Ascending aorta (tissue), 2 donors: ENCODE data around the gene ITPKB. TPM values are rescaled to one million over a fixed set of nuclear protein-coding genes. Genes with fewer than 3 reads are reported as not detected.

Experiments
- DNase-seq, 2 donors: peaks; one replicate each; pipeline ENCODE4 v3.0.0-alpha.2; 2019; ENCODE audit warnings: low spot score in 2 of 2
- H3K27ac ChIP-seq, 2 donors: fragments of 200-600 bp; sonication (generic); one replicate each; pipeline ENCODE4 v1.5.1; 2016 to 2017; ENCODE audit warnings: mild to moderate bottlenecking in 1 of 2
- H3K27me3 ChIP-seq: fragments of 200-600 bp; sonication (generic); one replicate; pipeline ENCODE4 v1.5.1; 2017
- H3K36me3 ChIP-seq, 2 donors: fragments of 200-600 bp; sonication (generic); one replicate each; pipeline ENCODE4 v1.5.1; 2016
- H3K4me1 ChIP-seq, 2 donors: fragments of 200-600 bp; sonication (generic); one replicate each; pipeline ENCODE4 v1.5.1; 2016 to 2017; ENCODE audit warnings: mild to moderate bottlenecking in 1 of 2
- H3K4me3 ChIP-seq, 2 donors: fragments of 200-600 bp; sonication (generic); one replicate each; pipeline ENCODE4 v1.5.1; 2016 to 2017; ENCODE audit warnings: mild to moderate bottlenecking in 1 of 2
- H3K9me3 ChIP-seq, 2 donors: fragments of 200-600 bp; sonication (generic); one replicate each; pipeline ENCODE4 v1.5.1; 2016
- intact Hi-C: fragments of 100-400 bp; cut with DNase I; formaldehyde crosslinking; loops from one replicate; pipeline ENCODE4 v1.15.1; 2023
- total RNA-seq: library from RNA; depleted of rRNA; stranded (reverse); fragments of >200 nt; gene quantifications from one replicate; pipeline ENCODE4 v1.1.0, GENCODE V29; 2016
- TF ChIP-seq, protein P1 (sequence below), 3 experiments: fragments of 200-600 bp in 2 of 3; fragments of 450-650 bp in 1 of 3; sonication (generic) in 2 of 3; IDR thresholded peaks; one replicate each; pipeline ENCODE4 v1.5.1; 2016 to 2019; ENCODE audit warnings: antibody characterized with exemption in 3 of 3, mild to moderate bottlenecking in 1 of 3, moderate library complexity in 1 of 3

The ITPKB gene
- total RNA-seq, 1 donor from 2014 or later = 27.5 TPM

GRCh38 chr1:226719596-226720387 lies 19.3 kb downstream of the ITPKB start:
- H3K9me3 ChIP-seq = no peaks in the 10 kb centered on the region
- DNase-seq = no peak
- TF ChIP-seq, protein P1, sequence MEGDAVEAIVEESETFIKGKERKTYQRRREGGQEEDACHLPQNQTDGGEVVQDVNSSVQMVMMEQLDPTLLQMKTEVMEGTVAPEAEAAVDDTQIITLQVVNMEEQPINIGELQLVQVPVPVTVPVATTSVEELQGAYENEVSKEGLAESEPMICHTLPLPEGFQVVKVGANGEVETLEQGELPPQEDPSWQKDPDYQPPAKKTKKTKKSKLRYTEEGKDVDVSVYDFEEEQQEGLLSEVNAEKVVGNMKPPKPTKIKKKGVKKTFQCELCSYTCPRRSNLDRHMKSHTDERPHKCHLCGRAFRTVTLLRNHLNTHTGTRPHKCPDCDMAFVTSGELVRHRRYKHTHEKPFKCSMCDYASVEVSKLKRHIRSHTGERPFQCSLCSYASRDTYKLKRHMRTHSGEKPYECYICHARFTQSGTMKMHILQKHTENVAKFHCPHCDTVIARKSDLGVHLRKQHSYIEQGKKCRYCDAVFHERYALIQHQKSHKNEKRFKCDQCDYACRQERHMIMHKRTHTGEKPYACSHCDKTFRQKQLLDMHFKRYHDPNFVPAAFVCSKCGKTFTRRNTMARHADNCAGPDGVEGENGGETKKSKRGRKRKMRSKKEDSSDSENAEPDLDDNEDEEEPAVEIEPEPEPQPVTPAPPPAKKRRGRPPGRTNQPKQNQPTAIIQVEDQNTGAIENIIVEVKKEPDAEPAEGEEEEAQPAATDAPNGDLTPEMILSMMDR (IDR thresholded peaks at IDR 0.05) = no peak
- H3K27ac ChIP-seq = no peak overlapping the region
- peaks cover 0 to 16% of the 10 kb centered on the region in 2 donors for H3K4me1 ChIP-seq
- no peak overlapping the region for H3K4me3 ChIP-seq
- intact Hi-C loops = no loop called here
- H3K36me3 ChIP-seq = no peaks in the 10 kb centered on the region
- H3K27me3 ChIP-seq = no peaks in the 10 kb centered on the region

DNA sequence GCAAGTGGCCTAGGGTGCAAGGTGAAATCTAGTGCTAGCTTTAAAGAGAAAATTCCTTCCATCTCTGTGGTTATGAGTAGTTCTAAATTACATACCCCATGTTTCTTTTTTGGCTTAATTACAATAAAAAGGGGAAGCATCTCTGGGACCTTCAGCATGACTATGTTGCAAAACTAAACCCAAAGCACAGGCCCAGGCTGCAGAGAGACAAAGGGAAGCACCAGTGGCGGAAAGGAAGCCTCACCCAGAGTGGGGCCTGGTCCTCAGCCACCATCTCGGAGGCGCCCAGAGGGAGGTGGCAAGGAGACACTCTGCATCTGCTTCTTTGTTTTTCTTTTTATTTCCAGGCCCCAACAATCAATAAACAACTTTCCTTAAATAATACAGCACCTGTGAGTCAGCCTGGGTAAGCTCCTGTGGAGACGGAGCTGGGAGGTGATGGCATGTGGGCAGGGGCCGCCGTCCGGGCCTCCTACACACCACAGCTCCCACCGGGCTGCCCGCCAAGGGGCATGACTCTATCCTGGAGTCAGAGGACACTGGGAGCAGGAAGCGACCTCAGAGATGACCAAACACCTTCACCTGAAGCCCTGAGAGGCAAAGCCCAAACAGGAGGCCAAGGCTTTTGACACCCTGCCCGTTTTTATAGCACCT lies 21.7 kb downstream of the ITPKB start:
- Histone ChIP-seq H3K27me3 (no peaks in the 10 kb centered on the region), H3K27ac (no peak overlapping the region), H3K4me1 (peaks cover 3% of the 10 kb centered on the region in 2 donors), H3K9me3 (no peaks in the 10 kb centered on the region), H3K36me3 (no peaks in the 10 kb centered on the region), H3K4me3 (no peak overlapping the region)
- DNase-seq = no peak
- intact Hi-C loops = no loop called here
- TF ChIP-seq, protein P1 (IDR thresholded peaks at IDR 0.05) = no peak

- H3K27me3 ChIP-seq = no peaks in the 10 kb centered on the region
- H3K36me3 ChIP-seq = no peaks in the 10 kb centered on the region
- peaks cover 3% of the 10 kb centered on the region in 2 donors for H3K4me1 ChIP-seq
- H3K27ac ChIP-seq = no peak overlapping the region
- H3K9me3 ChIP-seq = no peaks in the 10 kb centered on the region
- intact Hi-C loops = no loop called here
- TF ChIP-seq, protein P1 (IDR thresholded peaks at IDR 0.05) = no peak
- no peak for DNase-seq
- no peak overlapping the region for H3K4me3 ChIP-seq
Measured at GRCh38 chr1:226716577-226716976, 22.5 kb downstream of the ITPKB start.

GRCh38 chr1:226714148-226714547 lies 24.9 kb downstream of the ITPKB start:
- no peak overlapping the region for H3K4me3 ChIP-seq
- intact Hi-C loops = no loop called here
- no peaks in the 10 kb centered on the region for H3K9me3 ChIP-seq
- no peaks in the 10 kb centered on the region for H3K27me3 ChIP-seq
- no peak for DNase-seq
- H3K27ac ChIP-seq = no peak overlapping the region
- TF ChIP-seq, protein P1 (IDR thresholded peaks at IDR 0.05) = no peak
- peaks cover 3 to 6% of the 10 kb centered on the region in 2 donors for H3K4me1 ChIP-seq
- no peaks in the 10 kb centered on the region for H3K36me3 ChIP-seq

DNA sequence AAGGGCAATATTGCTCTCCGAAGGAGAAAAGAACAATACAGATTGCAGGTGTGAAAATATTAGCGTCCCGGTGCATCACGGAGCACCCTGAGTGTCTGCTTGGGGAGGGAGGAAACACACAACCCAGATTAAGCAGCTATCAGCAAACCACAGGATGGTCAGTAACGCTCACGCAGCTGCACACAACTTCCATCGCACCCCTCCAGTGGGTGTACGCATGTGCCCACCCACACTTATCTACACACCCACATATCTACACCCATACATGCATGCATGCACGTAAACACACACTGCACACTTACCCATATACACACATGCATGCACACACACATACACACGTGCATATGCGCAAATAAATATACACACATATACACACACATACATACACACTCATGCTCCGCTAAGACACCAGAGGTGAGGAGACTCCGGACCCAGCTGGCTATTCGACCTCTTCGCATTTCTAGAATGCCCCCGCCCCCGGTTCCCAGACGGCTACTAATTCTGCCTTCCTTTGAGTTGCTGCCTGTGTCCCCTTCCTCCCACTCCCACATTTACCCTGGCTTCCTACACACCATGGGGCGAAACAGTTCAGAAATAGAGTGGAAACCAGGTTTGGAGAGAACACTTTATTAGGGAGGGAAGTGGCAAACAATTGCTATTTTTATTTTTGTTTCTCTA lies 26.2 kb downstream of the ITPKB start:
- Histone ChIP-seq H3K27me3 (no peaks in the 10 kb centered on the region), H3K36me3 (no peaks in the 10 kb centered on the region), H3K9me3 (no peaks in the 10 kb centered on the region), H3K4me1 (peaks cover 3 to 11% of the 10 kb centered on the region in 2 donors), H3K4me3 (no peak overlapping the region), H3K27ac (no peak overlapping the region)
- intact Hi-C loops = loop anchor here (2.0 kb wide), 1 partner anchor 24 kb away; no protein-coding TSS in a partner anchor
- TF ChIP-seq, protein P1 (IDR thresholded peaks at IDR 0.05) = no peak
- DNase-seq = no peak
